GM12801 (cell line): ENCODE data around the gene ZC3H12C.

Experiments used
- TF ChIP-seq, protein P1 (sequence below): IDR thresholded peaks from one replicate; pipeline ENCODE4 v1.5.1; 2011; ENCODE audit warnings: control low read depth; ENCODE audit not compliant: insufficient read length; ENCODE audit errors: extremely low read depth

Gene ZC3H12C

DNA sequence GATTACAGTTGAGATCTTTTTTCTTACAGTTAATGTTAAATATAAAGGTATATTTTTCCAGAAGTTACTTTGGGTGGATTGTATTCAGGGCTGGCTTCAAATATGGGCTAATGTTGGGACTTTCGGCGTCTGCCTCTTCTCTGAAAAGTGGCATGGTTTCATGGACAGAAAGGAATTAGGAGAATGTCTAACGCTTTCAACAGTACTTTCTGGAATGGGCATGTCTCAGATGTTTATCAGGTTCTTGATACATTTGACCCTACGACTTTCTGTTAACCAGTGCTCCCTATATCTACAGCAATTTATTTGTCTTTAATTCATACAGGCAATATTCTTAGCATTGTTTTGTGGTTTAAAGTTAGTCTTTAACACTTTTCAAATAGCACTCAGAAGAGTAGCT lies 33.7 kb downstream of the ZC3H12C start:
- TF ChIP-seq, protein P1, sequence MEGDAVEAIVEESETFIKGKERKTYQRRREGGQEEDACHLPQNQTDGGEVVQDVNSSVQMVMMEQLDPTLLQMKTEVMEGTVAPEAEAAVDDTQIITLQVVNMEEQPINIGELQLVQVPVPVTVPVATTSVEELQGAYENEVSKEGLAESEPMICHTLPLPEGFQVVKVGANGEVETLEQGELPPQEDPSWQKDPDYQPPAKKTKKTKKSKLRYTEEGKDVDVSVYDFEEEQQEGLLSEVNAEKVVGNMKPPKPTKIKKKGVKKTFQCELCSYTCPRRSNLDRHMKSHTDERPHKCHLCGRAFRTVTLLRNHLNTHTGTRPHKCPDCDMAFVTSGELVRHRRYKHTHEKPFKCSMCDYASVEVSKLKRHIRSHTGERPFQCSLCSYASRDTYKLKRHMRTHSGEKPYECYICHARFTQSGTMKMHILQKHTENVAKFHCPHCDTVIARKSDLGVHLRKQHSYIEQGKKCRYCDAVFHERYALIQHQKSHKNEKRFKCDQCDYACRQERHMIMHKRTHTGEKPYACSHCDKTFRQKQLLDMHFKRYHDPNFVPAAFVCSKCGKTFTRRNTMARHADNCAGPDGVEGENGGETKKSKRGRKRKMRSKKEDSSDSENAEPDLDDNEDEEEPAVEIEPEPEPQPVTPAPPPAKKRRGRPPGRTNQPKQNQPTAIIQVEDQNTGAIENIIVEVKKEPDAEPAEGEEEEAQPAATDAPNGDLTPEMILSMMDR, result no peak

DNA sequence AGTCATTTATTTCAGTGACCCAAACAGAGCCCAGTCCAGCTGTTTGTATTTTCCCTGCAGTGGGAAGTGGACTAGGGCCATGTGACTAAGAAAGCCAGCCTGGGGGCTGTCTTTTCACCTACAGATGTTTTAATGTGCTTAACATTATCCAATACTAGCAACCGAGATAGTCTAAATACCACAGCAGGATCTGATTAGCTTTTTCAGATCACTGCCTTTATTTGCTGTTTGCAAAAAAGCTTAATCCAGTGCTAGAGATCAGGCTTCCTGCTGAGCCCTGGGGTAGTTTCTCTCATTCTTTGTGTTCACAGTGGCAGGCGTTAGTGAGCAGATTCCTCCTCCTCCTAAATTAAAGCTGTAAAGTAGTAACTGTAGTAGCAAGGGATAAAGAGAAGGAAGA lies 35.0 kb downstream of the ZC3H12C start:
- TF ChIP-seq, protein P1, result no peak

- TF ChIP-seq, protein P1, result no peak
Measured at GRCh38 chr11:110130642-110131238, 37.5 kb downstream of the ZC3H12C start.

- TF ChIP-seq, protein P1, result no peak
Measured at GRCh38 chr11:110131386-110132123, 38.4 kb downstream of the ZC3H12C start.

DNA sequence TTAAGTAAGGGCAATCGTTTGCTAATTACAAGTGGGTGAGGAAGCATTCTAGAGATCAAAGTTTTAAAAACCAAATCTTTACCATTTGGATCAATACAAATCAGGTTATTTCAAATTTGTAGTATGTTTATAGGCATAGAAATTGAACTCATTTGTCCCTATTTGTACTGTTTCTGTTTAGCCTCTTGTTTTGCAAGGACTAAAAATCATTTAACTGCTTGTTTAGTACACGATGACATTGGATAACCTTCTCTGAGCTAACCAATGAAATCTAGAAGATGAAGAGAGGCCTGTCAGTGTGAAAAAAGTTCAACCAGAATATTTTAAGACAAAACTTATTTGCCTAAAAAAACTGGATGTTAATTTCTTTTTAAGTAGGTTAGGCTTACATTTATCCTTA lies 40.0 kb downstream of the ZC3H12C start:
- TF ChIP-seq, protein P1, result no peak

DNA sequence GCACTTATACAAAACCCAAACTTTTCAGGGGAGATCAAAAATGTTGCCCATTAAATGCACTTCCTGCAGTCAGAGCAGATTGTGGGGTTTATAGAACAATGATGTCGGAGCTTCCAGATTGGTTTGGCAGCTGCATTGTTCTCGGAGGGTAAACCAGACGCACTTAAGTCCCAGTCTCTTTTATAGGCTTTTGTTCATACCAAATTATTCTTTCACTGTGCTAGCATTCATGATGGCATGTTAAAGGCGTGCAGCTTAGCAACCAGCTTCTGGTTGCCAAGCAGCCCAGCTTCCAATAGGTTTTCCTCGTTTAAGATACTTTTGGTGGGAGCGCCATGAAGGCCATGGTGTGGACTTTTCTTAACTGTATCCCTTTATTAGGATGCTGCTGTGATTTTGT lies 40.9 kb downstream of the ZC3H12C start:
- TF ChIP-seq, protein P1, result no peak

DNA sequence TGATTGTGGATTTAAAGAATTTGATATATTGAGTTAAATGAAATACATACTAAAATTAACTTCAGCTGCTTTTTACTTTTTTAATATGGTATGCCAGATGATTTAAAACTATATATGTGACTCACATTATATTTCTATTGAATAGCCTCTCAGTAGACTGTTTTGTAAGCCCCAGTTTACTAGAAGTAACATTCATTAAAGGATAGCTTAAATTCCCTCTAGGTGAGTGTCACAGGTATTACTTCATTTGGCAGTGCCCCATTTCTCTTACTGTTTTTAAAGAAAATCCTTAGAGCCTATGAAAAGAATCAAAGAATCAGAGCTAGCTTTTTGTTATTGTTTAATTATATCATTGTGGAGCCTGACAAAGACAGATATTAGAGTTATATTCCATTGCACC lies 48.6 kb downstream of the ZC3H12C start:
- TF ChIP-seq, protein P1, result no peak
